ENCODE data around the gene NOS1AP.
"Not testable (repeated sequence)": the region's sequence is repeated elsewhere in the genome, so short reads cannot be mapped to it uniquely, and the experiment has no call there.

NOS1AP gene

DNA sequence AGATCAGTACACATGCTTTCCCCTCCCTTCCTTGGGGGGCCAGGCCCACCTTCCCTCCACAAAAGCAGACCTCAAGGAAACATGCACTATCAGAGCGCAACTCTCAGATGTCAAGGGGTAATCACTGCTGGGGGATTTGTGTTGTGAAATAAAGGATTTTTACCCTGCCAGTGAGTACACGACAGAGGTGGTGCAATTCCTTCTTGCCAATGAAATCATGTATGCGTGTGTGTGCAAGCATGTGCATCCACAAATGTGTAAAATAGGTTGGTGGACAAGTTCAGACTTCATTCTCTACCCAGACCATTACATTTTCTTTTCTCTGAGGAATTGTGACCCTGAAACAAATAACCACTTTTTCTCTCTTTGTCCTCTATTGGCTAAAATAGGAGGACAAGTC, 9.8 kb upstream of the NOS1AP start:
- no peak for DNase-seq (ENCODE audit: low read depth, low spot score)

DNA sequence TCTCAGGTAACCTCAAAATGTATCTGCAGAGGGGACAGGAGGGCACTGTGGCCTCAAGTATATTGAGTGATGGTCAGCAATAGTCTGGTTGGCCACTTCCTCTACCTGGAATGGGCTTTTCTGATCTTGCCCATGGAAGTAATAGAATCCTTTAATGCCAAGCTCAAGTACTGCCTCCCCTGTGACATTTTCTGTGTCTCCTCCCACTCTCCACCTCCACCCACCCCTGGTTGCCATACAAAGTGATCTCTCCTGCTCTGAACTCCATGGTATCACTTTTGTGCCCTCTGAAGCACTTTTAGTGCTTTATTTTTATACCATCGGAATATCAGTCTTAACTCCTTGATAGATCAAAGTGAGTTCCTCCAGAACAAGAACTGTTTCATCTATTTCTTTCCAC, 9.2 kb upstream of the NOS1AP start:
- DNase-seq (ENCODE audit: low read depth, low spot score): no peak

DNA sequence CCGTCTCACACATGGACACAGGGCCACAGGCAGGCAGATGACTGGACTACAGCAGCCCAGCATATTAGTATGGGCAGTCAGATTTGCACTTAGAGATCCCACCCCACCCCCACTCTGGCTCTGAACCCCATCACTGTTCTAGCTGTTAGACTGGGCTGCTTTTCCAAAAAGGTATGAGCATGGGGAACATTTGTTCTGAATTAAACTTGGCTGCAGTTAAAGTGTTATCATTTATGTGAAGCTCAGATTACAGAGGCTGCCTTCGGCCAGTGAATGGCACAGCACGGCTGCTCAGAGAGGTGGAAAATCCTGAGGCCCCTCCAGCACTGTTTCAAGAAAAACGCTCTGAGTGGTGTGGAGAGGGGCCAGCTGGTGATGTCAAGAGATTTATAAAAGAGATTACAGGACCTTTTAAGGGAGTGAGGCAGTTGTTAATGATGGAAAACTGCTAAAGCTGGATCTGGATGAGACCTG, 6.9 kb upstream of the NOS1AP start:
- no peak for DNase-seq (ENCODE audit: low read depth, low spot score)

DNA sequence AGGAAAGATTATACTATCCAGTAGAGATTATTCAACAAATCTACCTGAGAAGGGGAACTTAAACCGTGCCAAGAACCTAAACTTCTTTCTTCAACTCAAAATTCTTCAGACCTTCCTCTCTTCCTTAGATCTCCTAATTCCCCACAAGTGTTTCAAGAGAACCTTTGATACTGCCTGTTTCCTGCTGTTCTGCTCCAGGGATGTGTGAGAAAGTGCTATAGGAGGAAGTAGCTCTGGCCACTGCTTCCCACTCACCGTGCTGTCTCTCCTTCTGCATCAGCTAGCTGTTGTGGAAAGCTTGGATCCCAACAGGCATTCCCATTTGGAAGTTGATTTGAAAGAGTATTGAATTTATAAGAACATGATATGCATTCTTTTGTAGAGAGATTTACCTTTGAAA, 4.5 kb upstream of the NOS1AP start:
- DNase-seq (ENCODE audit: low read depth, low spot score): no peak

DNA sequence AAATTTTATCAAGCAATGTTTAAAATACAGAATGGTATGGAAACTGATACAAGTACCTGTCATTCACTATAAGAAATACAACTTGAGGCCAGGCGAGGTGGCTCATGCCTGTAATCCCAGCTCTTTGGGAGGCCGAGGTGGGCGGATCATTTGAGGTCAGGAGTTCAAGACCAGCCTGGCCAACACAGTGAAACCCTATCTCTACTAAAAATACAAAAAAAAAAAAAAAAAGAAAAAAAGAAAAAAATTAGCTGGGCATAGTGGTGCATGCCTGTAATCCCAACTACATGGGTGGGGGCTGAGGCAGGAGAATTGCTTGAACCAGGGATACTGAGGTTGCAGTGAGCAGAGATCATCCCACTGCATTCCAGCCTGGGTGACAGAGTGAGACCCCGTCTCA, 2.7 kb upstream of the NOS1AP start:
- not testable (repeated sequence) for DNase-seq (ENCODE audit: low read depth, low spot score)

DNA sequence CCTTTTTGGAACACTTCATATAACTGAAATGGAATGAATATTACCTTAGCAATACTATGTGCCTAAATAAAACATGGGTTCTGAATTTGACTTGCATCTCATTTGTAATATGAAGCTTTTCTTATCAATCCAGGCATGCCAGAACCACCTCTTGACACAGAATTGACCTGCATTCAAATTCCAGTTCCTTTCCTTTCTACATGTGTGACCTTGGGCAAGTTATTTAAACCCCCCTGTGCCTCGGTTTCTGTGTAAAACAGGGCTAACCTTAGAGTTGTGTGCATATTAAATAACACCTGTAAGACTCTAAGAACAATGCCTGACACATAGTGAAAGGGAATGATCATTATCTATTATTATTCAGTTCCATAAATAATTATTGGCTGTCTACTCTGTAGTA, 2.0 kb upstream of the NOS1AP start:
- DNase-seq (ENCODE audit: low read depth, low spot score): no peak

DNA sequence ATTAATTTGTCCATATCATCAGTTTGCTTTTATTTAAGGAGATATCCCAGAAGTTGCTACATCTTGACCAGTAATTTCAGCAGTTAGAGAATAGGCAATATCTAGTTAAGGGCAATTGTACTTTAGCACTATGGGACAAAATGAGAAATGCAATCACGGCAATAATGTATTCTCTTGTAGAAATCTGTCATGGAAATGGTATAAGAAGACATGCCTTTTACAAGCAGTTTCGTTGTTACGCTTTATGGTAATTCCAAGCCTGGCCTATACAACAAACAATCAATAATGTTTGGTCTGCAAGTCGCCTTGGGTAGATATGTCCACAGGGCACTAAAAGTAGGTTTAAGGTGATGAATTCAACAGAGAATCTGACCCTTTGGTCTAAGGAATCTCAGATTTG, 1.2 kb upstream of the NOS1AP start:
- no peak for DNase-seq (ENCODE audit: low read depth, low spot score)

DNA sequence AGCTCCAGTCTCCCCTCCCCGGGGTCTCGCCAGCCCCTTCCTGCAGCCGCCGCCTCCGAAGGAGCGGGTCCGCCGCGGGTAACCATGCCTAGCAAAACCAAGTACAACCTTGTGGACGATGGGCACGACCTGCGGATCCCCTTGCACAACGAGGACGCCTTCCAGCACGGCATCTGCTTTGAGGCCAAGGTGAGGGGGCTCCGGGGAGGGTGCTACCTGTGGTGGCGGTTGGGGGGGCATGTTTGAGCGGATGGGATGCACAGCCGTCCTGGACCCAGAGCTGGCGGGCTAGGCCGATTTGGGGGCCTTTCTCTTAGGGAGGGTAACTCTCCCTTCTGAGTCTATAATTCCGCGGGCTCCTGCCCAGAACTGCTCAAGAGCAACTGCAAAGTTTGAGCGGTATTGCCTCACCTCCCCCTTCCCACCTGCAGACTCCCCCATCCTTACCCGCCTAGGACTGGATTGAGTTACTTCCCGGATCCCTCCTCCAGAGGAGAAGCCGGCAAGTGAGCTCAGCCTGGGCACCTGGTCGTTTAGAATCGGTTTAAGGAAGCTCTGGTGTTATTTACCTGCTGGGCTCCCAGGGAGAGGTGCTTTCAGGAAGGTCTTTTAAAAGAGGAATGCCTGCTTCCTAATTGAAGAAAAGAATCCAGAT, 730 bp downstream of the NOS1AP start:
- DNase-seq (ENCODE audit: low read depth, low spot score): no peak

DNA sequence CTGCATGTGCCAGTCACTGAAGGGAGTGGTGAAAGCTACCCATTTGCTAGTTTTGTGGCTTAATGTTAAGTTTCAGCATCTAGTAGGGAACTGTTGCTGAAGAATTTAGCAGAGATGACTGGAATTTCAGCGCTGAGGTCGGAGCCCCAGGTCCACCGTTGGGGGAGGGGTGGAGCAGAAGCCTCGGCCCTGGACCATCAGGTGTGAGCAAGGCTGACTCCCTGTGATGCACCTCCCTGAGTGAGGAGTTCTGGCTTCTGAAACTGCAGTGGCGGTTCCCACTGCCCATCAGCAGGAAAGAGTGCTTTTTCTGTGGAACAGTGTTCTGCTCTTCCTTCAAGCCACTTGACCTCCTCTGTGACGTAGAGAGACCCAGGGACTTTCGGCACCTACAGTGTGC, 1.3 kb downstream of the NOS1AP start:
- DNase-seq (ENCODE audit: low read depth, low spot score): no peak

DNA sequence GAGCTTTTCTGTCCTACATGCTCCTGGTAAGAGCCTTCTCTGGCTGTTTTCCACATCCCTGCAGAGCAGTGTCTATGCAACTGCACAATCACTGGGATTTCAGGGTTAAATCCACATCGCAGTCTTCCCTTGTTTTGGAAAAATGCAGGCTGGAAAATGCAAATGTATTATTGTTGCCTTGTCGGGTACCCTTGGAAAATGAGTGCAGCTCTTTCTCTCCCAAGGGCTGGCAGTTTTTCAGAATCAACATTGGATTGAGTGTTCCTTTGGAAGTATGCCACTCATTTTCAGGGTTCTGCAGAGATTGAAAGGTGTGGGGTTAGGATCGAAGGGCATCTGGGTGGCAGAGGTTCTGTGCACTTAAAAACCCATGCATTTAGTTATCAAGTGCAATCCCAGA, 3.2 kb downstream of the NOS1AP start:
- no peak for DNase-seq (ENCODE audit: low read depth, low spot score)

DNA sequence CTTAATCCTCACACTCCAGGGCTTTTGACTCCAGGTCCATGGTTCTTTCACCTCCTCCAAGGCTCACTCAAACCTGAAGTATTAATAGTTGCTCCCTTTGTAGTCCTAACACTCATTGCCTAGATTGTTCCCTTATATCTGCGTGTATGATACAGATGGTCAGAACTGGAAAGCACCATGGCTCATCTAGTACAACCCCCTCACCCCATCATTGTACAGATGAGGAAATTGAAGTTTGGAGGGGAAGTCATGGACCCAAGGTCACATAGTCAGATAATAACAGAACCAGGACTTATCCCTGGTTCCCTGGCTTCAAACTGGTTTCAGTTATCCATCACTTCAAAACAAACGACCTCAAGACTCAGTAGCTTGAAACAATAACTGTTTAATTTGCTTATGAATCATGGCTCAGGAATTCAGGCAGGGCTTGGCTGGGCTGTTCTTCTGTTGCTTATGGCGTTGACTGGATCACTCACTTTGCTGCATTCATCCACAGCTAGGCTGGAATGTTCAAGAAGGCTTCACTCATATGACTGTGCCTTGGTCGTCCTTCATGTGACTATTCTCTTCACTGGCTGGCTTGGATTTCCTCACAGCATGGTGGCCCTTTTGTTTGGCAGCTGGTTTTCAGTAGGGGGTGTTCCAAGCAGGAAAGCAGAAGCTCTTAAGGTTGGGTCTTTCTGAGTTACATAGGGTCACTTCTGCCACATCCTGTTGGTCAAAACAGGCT, 5.0 kb downstream of the NOS1AP start:
- DNase-seq (ENCODE audit: low read depth, low spot score): no peak

DNA sequence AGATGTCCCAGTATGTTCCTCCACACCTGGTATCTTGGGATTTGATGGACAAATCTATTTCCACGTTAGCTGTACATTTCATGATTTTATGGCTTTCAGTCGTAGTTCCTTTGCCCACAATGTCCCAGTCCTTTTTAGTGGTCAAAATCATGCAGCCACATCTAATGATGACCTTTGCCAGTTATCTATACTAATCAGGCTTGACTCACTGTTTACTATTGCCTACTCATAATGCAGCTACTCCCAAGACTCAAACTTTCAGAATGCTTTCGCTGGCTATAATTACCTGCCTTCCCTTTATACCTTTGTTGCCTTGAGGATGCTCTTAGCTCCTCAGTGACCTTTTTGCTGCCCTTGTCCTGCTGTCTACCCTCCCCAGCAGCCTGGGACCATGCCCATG, 6.4 kb downstream of the NOS1AP start:
- no peak for DNase-seq (ENCODE audit: low read depth, low spot score)

DNA sequence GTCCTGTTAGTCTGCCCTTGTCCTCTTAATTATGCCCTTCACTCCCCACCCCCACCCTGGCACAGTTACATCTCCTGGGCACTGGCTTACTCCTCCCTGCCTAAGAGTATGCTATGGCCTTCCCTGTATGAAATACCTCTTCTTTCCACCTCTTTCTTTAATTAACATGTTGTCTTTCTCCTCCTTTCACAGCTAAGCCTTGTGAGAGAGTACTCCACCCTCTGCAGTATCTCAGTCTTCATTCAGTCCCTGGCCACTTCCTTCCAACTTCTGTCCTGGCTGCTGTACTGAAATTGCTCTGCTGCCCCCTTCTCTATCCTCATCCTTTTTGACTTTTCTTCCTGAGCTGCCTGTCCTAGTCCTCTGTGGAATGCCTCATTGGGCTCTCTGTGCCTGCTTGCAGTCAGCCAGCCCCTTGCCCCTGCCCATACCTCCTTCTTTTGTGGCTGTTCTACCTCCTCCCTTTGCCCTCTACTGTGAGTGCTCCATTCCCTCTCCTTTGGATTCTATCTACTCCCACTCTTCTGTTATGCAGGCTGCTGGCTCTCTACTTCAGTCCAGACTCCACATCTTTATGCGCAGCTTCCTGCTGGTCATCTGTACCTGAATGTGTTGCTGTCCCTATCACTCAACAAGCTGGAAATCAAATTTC, 8.3 kb downstream of the NOS1AP start:
- DNase-seq (ENCODE audit: low read depth, low spot score): no peak

DNA sequence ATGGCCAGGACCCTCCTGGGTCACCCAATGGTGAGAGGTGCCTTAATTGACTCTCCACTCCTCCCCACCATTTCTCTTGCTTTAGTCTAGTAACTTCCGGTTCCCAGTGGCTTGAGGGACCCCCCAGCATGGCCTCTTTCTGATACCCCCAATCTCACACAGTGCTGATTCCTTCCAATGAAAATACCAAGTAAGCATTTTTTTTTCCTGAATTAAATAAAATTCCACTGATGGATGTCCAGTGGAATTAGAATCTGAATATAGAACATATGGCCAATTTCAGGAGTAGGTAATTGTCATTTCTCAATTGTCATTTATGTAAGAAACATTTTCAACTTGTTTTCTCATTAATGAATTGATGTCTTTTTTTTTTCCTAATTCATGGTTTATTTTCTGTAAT, 9.5 kb downstream of the NOS1AP start:
- DNase-seq (ENCODE audit: low read depth, low spot score): no peak

DNA sequence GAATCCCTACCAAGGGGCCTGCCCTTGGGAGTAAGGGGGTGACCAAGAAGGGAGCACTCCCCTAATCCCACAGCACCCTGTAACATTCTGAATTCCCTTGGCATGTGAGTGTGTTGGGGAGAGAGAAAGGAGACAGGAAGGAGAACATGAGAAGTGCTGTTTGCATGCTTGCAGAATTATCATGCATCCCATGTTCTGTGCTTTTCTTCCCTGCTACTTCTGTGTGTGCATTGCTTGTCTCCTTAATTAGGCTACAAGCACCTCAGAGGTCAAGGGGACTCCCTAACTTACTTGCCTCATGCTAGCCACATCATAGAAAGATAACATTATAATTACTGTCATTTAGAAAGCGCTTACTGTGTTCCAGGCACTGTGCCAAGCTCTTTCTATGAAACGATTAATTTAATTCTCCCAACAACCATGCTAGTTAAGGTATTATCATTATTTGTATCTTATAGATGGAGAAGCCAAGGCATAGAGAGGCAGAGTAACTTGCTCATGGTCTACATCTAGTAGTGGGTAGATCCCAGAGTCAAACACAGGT, 11.1 kb downstream of the NOS1AP start:
- no peak for DNase-seq (ENCODE audit: low read depth, low spot score)

DNA sequence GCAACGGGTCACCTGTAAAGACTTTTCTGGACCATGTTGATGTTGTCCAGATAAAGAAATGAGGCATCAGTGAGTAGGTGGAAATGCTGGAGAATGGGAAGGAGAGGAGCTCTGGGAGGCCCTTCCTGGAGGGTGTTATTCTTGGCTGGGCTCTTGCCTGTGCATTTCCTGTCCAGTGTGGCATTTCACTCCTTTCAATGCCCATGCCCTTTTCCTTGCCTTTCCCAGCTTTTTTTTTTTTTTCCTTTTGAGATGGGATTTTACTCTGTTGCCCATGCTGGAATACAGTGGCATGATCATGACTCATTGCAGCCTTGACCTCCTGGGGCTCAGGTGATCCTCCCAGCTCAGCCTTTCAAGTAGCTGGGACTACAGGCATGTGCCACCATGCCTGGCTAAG, 11.8 kb downstream of the NOS1AP start:
- DNase-seq (ENCODE audit: low read depth, low spot score): no peak

DNA sequence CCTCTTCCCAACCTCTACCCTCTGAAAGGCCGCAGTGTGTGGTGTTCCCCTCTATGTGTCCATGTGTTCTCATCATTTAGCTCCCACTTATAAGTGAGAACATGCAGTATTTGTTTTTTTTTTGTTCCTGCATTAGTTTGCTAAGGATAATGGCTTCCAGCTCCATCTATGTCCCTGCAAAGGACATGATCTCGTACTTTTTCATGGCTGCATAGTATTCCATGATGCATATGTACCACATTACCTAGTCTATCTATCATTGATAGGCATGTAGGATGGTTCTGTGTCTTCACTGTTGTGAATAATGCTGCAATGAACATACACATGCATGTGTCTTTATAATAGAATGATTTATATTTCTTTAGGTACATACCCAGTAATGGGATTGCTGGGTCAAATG, 12.6 kb downstream of the NOS1AP start:
- not testable (repeated sequence) for DNase-seq (ENCODE audit: low read depth, low spot score)

DNA sequence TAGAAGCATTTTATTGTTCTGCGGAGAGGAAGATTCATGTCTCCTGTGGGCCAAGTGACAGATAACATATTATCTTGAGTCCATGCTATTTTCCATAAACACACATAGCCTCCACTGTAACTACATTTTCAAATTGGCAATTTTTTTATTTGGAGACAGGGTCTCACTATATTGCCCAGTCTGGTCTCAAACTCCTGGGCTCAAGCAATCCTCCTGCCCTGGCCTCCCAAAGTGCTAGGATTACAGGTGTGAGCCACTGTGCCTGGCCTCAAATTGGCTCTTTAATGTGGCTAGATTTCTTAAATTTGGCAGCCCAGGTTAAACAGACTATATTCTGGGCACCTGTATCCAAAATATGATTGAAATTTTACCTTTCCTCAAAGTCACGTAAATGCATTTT, 13.8 kb downstream of the NOS1AP start:
- no peak for DNase-seq (ENCODE audit: low read depth, low spot score)

DNA sequence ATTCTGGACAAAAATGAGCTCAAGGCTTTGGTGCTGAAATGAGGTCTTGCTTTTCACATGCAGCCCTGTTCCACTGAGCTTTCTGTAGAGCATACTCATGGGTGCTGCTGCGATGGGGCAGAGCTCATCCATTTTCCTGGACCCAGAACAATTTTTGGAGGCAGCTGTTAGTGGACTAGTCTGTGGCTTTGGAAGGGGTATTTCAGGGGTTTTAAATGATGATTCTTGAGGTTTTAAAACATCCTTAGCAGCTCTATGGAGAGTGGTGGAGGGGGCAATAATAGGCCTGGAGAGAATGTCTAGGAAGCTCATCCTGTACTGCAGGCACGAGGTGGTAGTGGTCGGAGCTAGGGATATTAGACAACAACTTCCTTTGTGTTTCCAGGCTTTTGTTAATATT, 16.5 kb downstream of the NOS1AP start:
- DNase-seq (ENCODE audit: low read depth, low spot score): no peak

DNA sequence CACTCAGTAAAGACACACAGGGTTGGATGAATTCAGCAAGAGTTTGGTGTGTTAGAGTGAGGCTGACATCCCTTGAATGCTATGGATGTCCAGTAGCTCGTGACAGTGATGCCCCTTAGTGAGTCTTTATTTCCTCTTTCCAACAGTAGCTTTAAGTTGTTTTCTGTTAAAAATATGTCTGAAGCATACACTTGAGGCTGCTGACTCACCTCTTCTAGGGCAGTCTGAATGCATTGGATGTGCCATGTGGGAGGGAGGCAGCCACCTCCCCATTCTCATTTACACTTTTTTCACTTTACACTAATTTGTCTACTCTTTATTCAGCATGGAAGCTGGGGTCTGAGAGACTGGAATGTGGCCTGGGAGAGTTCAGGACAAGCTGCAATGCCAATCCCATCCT, 17.6 kb downstream of the NOS1AP start:
- no peak for DNase-seq (ENCODE audit: low read depth, low spot score)

DNA sequence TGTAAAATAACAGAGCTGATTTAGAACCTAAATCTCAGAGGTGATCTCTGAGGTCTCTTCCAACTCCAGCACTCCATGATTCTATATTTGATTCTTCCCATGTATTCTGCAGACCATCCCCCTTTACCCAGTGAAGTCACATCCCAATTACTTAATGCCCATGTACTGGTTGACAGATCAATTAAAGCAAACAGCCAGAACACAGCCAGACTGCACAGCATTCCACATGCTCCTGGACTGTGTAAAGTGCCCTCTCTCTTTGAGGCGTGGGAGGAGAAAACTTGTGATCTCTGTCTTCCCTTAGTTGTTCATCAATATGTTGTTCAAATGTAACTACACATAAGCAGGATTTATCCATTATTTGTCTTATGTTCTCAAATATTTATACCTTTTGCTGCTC, 18.1 kb downstream of the NOS1AP start:
- no peak for DNase-seq (ENCODE audit: low read depth, low spot score)

DNA sequence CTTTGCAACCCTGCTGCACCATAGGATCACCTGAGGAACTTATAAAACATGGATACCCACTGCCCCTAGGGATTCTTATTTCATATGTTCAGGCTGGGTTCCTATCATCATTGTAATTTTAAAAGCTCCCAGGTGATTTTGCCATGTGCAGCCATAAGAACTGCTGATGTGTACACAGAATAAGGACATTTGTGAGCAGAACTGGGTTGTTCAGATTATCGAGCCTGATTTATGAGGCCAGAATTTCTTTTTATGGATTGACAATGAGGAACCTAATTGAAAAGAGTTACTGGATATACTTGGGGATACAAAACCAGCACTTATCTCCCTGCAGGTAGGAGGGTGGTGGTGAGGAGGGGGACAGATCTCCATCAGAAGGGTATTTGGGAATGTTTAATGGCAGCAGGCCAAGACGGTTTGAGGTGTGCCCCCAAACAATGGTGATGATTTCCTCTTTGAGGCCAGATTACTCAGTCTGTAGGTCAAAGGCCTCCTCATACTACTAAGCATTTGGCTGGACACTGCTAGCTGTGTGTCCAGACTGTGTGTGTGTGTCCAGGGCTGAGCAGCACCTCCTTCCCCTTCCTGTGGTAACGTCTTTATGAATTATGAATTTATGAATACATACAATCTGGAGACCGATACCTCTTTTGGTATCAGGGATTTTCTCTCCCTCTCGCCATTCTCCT, 18.9 kb downstream of the NOS1AP start:
- no peak for DNase-seq (ENCODE audit: low read depth, low spot score)

Measured in brain pericyte (primary cell).